GM21390 (cell line): ENCODE results near the gene MICU1.
"Not testable (repeated sequence)": the region's sequence is repeated elsewhere in the genome, so short reads cannot be mapped to it uniquely, and the experiment has no call there.

Source experiments
- ATAC-seq: cut with Tn5 transposase; IDR thresholded peaks from one replicate; pipeline ENCODE4 v1.9.1; 2021; ENCODE audit not compliant: unreplicated experiment

The MICU1 gene

GRCh38 chr10:72564596-72564995 is 61.3 kb downstream of the MICU1 start:
- no peak for ATAC-seq

- ATAC-seq = peak; percentile 51
These were observed 62.4 kb downstream of the MICU1 start for GRCh38 chr10:72563327-72563932.

GRCh38 chr10:72561745-72562166 is 64.1 kb downstream of the MICU1 start:
- ATAC-seq = peak; percentile 42

- no peak for ATAC-seq
These were observed 68.5 kb downstream of the MICU1 start for GRCh38 chr10:72557362-72557761.

- no peak for ATAC-seq
These were observed 73.0 kb downstream of the MICU1 start for GRCh38 chr10:72552857-72553256.

GRCh38 chr10:72550239-72550638 is 75.6 kb downstream of the MICU1 start:
- ATAC-seq = no peak

- ATAC-seq = no peak
These were observed 80.3 kb downstream of the MICU1 start for GRCh38 chr10:72545546-72545945.

GRCh38 chr10:72543855-72544254 is 82.0 kb downstream of the MICU1 start:
- ATAC-seq = not testable (repeated sequence)

- no peak for ATAC-seq
These were observed 83.5 kb downstream of the MICU1 start for GRCh38 chr10:72542396-72542815.

- ATAC-seq = no peak
These were observed 84.5 kb downstream of the MICU1 start for GRCh38 chr10:72541337-72541736.

- no peak for ATAC-seq
These were observed 85.6 kb downstream of the MICU1 start for GRCh38 chr10:72540193-72540807.

- no peak for ATAC-seq
These were observed 86.7 kb downstream of the MICU1 start for GRCh38 chr10:72539137-72539536.

GRCh38 chr10:72525689-72526088 is 100.2 kb downstream of the MICU1 start:
- ATAC-seq = no peak

GRCh38 chr10:72525277-72525676 is 100.6 kb downstream of the MICU1 start:
- ATAC-seq = no peak

- no peak for ATAC-seq
These were observed 101.4 kb downstream of the MICU1 start for GRCh38 chr10:72524489-72524888.

- no peak for ATAC-seq
These were observed 101.9 kb downstream of the MICU1 start for GRCh38 chr10:72523932-72524396.

GRCh38 chr10:72523062-72523461 is 102.8 kb downstream of the MICU1 start:
- ATAC-seq = no peak

- ATAC-seq = no peak
These were observed 108.6 kb downstream of the MICU1 start for GRCh38 chr10:72517244-72517643.

- no peak for ATAC-seq
These were observed 110.4 kb downstream of the MICU1 start for GRCh38 chr10:72515455-72515854.

GRCh38 chr10:72513910-72514309 is 112.0 kb downstream of the MICU1 start:
- no peak for ATAC-seq

GRCh38 chr10:72511459-72511858 is 114.4 kb downstream of the MICU1 start:
- no peak for ATAC-seq

GRCh38 chr10:72509941-72510340 is 115.9 kb downstream of the MICU1 start:
- no peak for ATAC-seq
